GM23338 (cell line): ENCODE data around the gene MAP3K6. TPM values are rescaled to one million over a fixed set of nuclear protein-coding genes. Genes with fewer than 3 reads are reported as not detected.

ENCODE experiments used
- ATAC-seq: fragments of 200-7000 bp; cut with Tn5 transposase; 3 replicates; pipeline ENCODE4 v1.9.1; 2020
- DNase-seq: peaks from one replicate; pipeline ENCODE4 v3.0.0-alpha.2; 2015; ENCODE audit warnings: low spot score
- H2AFZ ChIP-seq: fragments of 200-600 bp; sonication (generic); 2 replicates; pipeline ENCODE4 v1.8.0; 2016; ENCODE audit warnings: antibody characterized with exemption, mild to moderate bottlenecking, moderate library complexity
- H3F3A ChIP-seq: fragments of 200-600 bp; sonication (generic); replicated peaks from 2 replicates; pipeline ENCODE4 v1.8.0; 2017; ENCODE audit warnings: antibody characterized with exemption, mixed run types, low read depth
- H3K27ac ChIP-seq: fragments of 200-600 bp; sonication (generic); 2 replicates; pipeline ENCODE4 v1.6.1; 2016; ENCODE audit warnings: low read depth
- H3K27me3 ChIP-seq: fragments of 200-600 bp; sonication (generic); 2 replicates; pipeline ENCODE4 v1.8.0; 2016; ENCODE audit warnings: mild to moderate bottlenecking, mixed run types, moderate library complexity; ENCODE audit not compliant: insufficient read depth
- H3K36me3 ChIP-seq: fragments of 200-600 bp; sonication (generic); 2 replicates; pipeline ENCODE4 v1.8.0; 2016; ENCODE audit warnings: mild to moderate bottlenecking; ENCODE audit not compliant: insufficient read depth
- H3K4me1 ChIP-seq: fragments of 200-600 bp; sonication (generic); 2 replicates; pipeline ENCODE4 v1.8.0; 2016; ENCODE audit warnings: mild to moderate bottlenecking, moderate library complexity; ENCODE audit not compliant: insufficient read depth
- H3K4me2 ChIP-seq: fragments of 200-600 bp; sonication (generic); 2 replicates; pipeline ENCODE4 v1.7.1; 2017; ENCODE audit warnings: mixed run types
- H3K4me3 ChIP-seq: fragments of 200-600 bp; sonication (generic); 2 replicates; pipeline ENCODE4 v1.6.1; 2016; ENCODE audit warnings: mixed run types
- H3K79me2 ChIP-seq: fragments of 200-600 bp; sonication (generic); replicated peaks from 2 replicates; pipeline ENCODE4 v1.8.0; 2017; ENCODE audit warnings: mild to moderate bottlenecking; ENCODE audit not compliant: insufficient read depth
- H3K9me2 ChIP-seq: fragments of 200-600 bp; sonication (generic); 2 replicates; pipeline ENCODE4 v1.8.0; 2017; ENCODE audit not compliant: insufficient read depth
- H4K20me1 ChIP-seq: fragments of 200-600 bp; sonication (generic); replicated peaks from 2 replicates; pipeline ENCODE4 v1.8.0; 2017; ENCODE audit warnings: mild to moderate bottlenecking; ENCODE audit not compliant: insufficient read depth
- H3K27ac Mint-ChIP-seq: 2 replicates; pipeline ENCODE4 v1.8.0; 2020; ENCODE audit warnings: inconsistent platforms, mild to moderate bottlenecking, moderate library complexity, mixed read lengths
- H3K27me3 Mint-ChIP-seq: 3 replicates; pipeline ENCODE4 v1.8.0; 2022; ENCODE audit warnings: low read depth, mild to moderate bottlenecking, moderate library complexity, mixed read lengths, inconsistent platforms; ENCODE audit not compliant: insufficient read depth, poor library complexity
- H3K36me3 Mint-ChIP-seq: 3 replicates; pipeline ENCODE4 v1.8.0; 2021; ENCODE audit warnings: low read depth, mild to moderate bottlenecking, inconsistent platforms, moderate library complexity, mixed read lengths
- H3K4me1 Mint-ChIP-seq: 3 replicates; pipeline ENCODE4 v1.8.0; 2020; ENCODE audit warnings: mild to moderate bottlenecking, inconsistent platforms, mixed read lengths
- H3K4me3 Mint-ChIP-seq: 3 replicates; pipeline ENCODE4 v1.8.0; 2021; ENCODE audit warnings: moderate library complexity, mild to moderate bottlenecking, inconsistent platforms, mixed read lengths
- H3K9me3 Mint-ChIP-seq: 3 replicates; pipeline ENCODE4 v1.8.0; 2020; ENCODE audit warnings: moderate library complexity, mild to moderate bottlenecking, inconsistent platforms, mixed read lengths
- CREB1 ChIP-seq: fragments of 250-450 bp; sonication (Bioruptor Pico); IDR thresholded peaks from 2 replicates; pipeline ENCODE4 v1.5.0; 2020; ENCODE audit warnings: low read depth, mild to moderate bottlenecking, moderate library complexity
- EZH2 ChIP-seq: fragments of 200-600 bp; sonication (generic); IDR thresholded peaks from one replicate; pipeline ENCODE4 v1.8.0; 2017; ENCODE audit warnings: antibody characterized with exemption, mild to moderate bottlenecking, low read depth; ENCODE audit not compliant: unreplicated experiment
- EZH2phosphoT487 ChIP-seq: fragments of 200-600 bp; sonication (generic); IDR thresholded peaks from one replicate; pipeline ENCODE4 v1.8.1; 2018; ENCODE audit warnings: antibody characterized with exemption; ENCODE audit not compliant: unreplicated experiment
- JUNB ChIP-seq: IDR thresholded peaks from one replicate; pipeline ENCODE4 v1.6.1; 2016; ENCODE audit warnings: antibody characterized with exemption; ENCODE audit not compliant: unreplicated experiment
- NANOG ChIP-seq: IDR thresholded peaks from 2 replicates; pipeline ENCODE4 v1.6.1; 2016; ENCODE audit warnings: antibody characterized with exemption, borderline replicate concordance
- POLR2AphosphoS5 ChIP-seq: IDR thresholded peaks from 2 replicates; pipeline ENCODE4 v1.6.1; 2016; ENCODE audit warnings: antibody characterized with exemption, low read depth
- STAT1 ChIP-seq: IDR thresholded peaks from one replicate; pipeline ENCODE4 v1.6.1; 2016; ENCODE audit warnings: antibody characterized with exemption; ENCODE audit not compliant: unreplicated experiment
- ZNF114 ChIP-seq: fragments of 250-450 bp; sonication (Bioruptor Pico); IDR thresholded peaks from 2 replicates; pipeline ENCODE4 v1.5.0; 2020; ENCODE audit warnings: mild to moderate bottlenecking, moderate library complexity
- ZNF331 ChIP-seq: fragments of 250-450 bp; sonication (Bioruptor Pico); IDR thresholded peaks from 2 replicates; pipeline ENCODE4 v1.5.0; 2020; ENCODE audit warnings: low read depth, mild to moderate bottlenecking, moderate library complexity
- ZNF462 ChIP-seq: fragments of 250-450 bp; sonication (Bioruptor Pico); IDR thresholded peaks from 2 replicates; pipeline ENCODE4 v1.5.0; 2020; ENCODE audit warnings: mild to moderate bottlenecking, moderate library complexity
- polyA plus RNA-seq: library from polyadenylated mRNA; unstranded; fragments of >200 nt; fragmentation: Nextera tagmentation; extraction: Ambion mirVana; gene quantifications from 2 replicates; pipeline ENCODE4 v1.2.1, GENCODE V29; 2016
- total RNA-seq: library from RNA; depleted of rRNA; stranded (reverse); fragments of >200 nt; shearing (Covaris generic); gene quantifications from 2 replicates; pipeline ENCODE4 v1.2.3, GENCODE V29; 2014
- TF ChIP-seq, protein P1 (sequence below), 2 experiments: fragments of 200-600 bp in 1 of 2; sonication (generic) in 1 of 2; conservative IDR thresholded peaks; 2 replicates each; pipeline versions ENCODE4 v1.5.1 to v1.6.1; 2016 to 2017; ENCODE audit warnings: antibody characterized with exemption in 2 of 2, low read depth in 2 of 2, mild to moderate bottlenecking in 2 of 2, moderate library complexity in 1 of 2
- TF ChIP-seq, protein P2 (sequence below): IDR thresholded peaks from one replicate; pipeline ENCODE4 v1.6.1; 2018; ENCODE audit warnings: antibody characterized with exemption; ENCODE audit not compliant: unreplicated experiment
- TF ChIP-seq, protein P3 (sequence below): IDR thresholded peaks from 2 replicates; pipeline ENCODE4 v1.6.1; 2016; ENCODE audit warnings: antibody characterized with exemption

Gene MAP3K6
- total and polyA plus RNA-seq, 2 experiments from 2014 or later, result 8.2 to 10.6 TPM

DNA sequence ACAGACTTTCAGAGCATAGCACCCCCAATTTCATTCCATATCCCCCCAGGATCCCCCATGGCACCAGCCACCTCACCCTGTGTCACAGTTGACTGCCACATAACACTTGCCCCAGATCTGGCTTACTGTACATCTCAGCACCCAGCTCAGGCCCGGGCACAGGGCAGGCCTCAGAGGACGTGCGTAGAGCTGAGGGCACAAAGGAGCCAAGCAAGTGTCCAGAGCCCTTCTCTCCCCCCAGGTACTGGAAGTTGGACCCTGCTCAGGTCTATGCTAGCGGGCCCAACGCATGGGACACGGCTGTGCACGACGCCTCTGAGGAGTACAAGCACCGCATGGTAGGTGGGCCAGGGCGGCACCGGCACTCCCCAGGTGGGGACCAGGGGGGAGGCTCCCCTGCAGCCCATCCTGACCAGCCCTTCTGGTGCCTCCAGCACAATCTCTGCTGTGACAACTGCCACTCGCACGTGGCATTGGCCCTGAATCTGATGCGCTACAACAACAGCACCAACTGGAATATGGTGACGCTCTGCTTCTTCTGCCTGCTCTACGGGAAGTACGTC, 33.0 kb downstream of the MAP3K6 start:
- no peak for TF ChIP-seq STAT1
- TF ChIP-seq JUNB, result no peak
- TF ChIP-seq, protein P1, sequence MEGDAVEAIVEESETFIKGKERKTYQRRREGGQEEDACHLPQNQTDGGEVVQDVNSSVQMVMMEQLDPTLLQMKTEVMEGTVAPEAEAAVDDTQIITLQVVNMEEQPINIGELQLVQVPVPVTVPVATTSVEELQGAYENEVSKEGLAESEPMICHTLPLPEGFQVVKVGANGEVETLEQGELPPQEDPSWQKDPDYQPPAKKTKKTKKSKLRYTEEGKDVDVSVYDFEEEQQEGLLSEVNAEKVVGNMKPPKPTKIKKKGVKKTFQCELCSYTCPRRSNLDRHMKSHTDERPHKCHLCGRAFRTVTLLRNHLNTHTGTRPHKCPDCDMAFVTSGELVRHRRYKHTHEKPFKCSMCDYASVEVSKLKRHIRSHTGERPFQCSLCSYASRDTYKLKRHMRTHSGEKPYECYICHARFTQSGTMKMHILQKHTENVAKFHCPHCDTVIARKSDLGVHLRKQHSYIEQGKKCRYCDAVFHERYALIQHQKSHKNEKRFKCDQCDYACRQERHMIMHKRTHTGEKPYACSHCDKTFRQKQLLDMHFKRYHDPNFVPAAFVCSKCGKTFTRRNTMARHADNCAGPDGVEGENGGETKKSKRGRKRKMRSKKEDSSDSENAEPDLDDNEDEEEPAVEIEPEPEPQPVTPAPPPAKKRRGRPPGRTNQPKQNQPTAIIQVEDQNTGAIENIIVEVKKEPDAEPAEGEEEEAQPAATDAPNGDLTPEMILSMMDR (conservative IDR thresholded peaks at IDR 0.05; ENCODE audit: low read depth in 2 of 2), result no peak
- TF ChIP-seq CREB1 (CRISPR knock-in tag), result no peak
- no peak for TF ChIP-seq ZNF331 (CRISPR knock-in tag)
- TF ChIP-seq, protein P2, sequence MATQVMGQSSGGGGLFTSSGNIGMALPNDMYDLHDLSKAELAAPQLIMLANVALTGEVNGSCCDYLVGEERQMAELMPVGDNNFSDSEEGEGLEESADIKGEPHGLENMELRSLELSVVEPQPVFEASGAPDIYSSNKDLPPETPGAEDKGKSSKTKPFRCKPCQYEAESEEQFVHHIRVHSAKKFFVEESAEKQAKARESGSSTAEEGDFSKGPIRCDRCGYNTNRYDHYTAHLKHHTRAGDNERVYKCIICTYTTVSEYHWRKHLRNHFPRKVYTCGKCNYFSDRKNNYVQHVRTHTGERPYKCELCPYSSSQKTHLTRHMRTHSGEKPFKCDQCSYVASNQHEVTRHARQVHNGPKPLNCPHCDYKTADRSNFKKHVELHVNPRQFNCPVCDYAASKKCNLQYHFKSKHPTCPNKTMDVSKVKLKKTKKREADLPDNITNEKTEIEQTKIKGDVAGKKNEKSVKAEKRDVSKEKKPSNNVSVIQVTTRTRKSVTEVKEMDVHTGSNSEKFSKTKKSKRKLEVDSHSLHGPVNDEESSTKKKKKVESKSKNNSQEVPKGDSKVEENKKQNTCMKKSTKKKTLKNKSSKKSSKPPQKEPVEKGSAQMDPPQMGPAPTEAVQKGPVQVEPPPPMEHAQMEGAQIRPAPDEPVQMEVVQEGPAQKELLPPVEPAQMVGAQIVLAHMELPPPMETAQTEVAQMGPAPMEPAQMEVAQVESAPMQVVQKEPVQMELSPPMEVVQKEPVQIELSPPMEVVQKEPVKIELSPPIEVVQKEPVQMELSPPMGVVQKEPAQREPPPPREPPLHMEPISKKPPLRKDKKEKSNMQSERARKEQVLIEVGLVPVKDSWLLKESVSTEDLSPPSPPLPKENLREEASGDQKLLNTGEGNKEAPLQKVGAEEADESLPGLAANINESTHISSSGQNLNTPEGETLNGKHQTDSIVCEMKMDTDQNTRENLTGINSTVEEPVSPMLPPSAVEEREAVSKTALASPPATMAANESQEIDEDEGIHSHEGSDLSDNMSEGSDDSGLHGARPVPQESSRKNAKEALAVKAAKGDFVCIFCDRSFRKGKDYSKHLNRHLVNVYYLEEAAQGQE, result no peak
- TF ChIP-seq ZNF114 (CRISPR knock-in tag), result no peak
- TF ChIP-seq POLR2AphosphoS5, result no peak
- TF ChIP-seq ZNF462 (CRISPR knock-in tag), result no peak
- no peak for TF ChIP-seq EZH2phosphoT487
- no peak for TF ChIP-seq NANOG
- TF ChIP-seq, protein P3, sequence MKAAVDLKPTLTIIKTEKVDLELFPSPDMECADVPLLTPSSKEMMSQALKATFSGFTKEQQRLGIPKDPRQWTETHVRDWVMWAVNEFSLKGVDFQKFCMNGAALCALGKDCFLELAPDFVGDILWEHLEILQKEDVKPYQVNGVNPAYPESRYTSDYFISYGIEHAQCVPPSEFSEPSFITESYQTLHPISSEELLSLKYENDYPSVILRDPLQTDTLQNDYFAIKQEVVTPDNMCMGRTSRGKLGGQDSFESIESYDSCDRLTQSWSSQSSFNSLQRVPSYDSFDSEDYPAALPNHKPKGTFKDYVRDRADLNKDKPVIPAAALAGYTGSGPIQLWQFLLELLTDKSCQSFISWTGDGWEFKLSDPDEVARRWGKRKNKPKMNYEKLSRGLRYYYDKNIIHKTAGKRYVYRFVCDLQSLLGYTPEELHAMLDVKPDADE, result no peak
- no peak for TF ChIP-seq EZH2
- H3K27me3 Mint-ChIP-seq, result peaks cover 14% of the 10 kb centered on the region
- H3K4me3 ChIP-seq, result no peak overlapping the region
- H3K27ac Mint-ChIP-seq, result no peak overlapping the region
- no peak for ATAC-seq
- no peaks in the 10 kb centered on the region for H3K9me3 Mint-ChIP-seq
- DNase-seq, result no peak
- no peak overlapping the region for H2AFZ ChIP-seq
- no peak overlapping the region for H3K4me3 Mint-ChIP-seq
- H3K4me2 ChIP-seq, result no peak overlapping the region
- no peak overlapping the region for H3K27ac ChIP-seq
- H3K4me1 ChIP-seq, result no peaks in the 10 kb centered on the region
- peaks cover 42% of the 10 kb centered on the region for H3K36me3 Mint-ChIP-seq
- peaks cover 4% of the 10 kb centered on the region; the same call in 1 of the 2 replicates for H3K36me3 ChIP-seq
- peaks cover 5% of the 10 kb centered on the region; the same call in 1 of the 2 replicates for H3F3A ChIP-seq
- H3K9me2 ChIP-seq, result no peaks in the 10 kb centered on the region
- peaks cover 5% of the 10 kb centered on the region; the same call in 1 of the 2 replicates for H4K20me1 ChIP-seq
- no peaks in the 10 kb centered on the region; the same call in 2 of the 3 replicates for H3K4me1 Mint-ChIP-seq
- H3K79me2 ChIP-seq, result peaks cover 9% of the 10 kb centered on the region
- no peaks in the 10 kb centered on the region for H3K27me3 ChIP-seq
